WTC11 (cell line): Measurements from ENCODE around the gene PDCD1LG2. TPM values are rescaled to one million over a fixed set of nuclear protein-coding genes. Genes with fewer than 3 reads are reported as not detected.

Experiments
- ATAC-seq: fragments of 200-7000 bp; cut with Tn5 transposase; 2 replicates; pipeline ENCODE4 v1.10.0; 2021; ENCODE audit warnings: mild to moderate bottlenecking, moderate library complexity
- CTCF ChIA-PET: fragments of 300-600 bp; sonication (Branson Sonifier 250); formaldehyde crosslinking; loops from one replicate; lab custom pipeline; 2021; ENCODE audit warnings: antibody characterized with exemption; lab: Charles Lee
- POLR2A ChIA-PET: fragments of 350-600 bp; sonication (Branson Sonifier 250); formaldehyde crosslinking; loops from one replicate; lab custom pipeline; 2021; ENCODE audit warnings: antibody characterized with exemption; lab: Charles Lee
- DNase-seq: peaks from one replicate; pipeline ENCODE4 v3.0.0; 2021; ENCODE audit warnings: low spot score
- H3K27ac Mint-ChIP-seq: 2 replicates; pipeline ENCODE4 v1.8.0; 2021; ENCODE audit warnings: mixed read lengths
- H3K27me3 Mint-ChIP-seq: 2 replicates; pipeline ENCODE4 v1.8.0; 2021; ENCODE audit warnings: low read depth, mild to moderate bottlenecking, moderate library complexity, mixed read lengths
- H3K36me3 Mint-ChIP-seq: 2 replicates; pipeline ENCODE4 v1.8.0; 2021; ENCODE audit warnings: mixed read lengths
- H3K4me1 Mint-ChIP-seq: 2 replicates; pipeline ENCODE4 v1.8.0; 2022; ENCODE audit warnings: mixed read lengths
- H3K4me3 Mint-ChIP-seq: 2 replicates; pipeline ENCODE4 v1.8.0; 2021; ENCODE audit warnings: mild to moderate bottlenecking, moderate library complexity, mixed read lengths
- H3K9me3 Mint-ChIP-seq: 2 replicates; pipeline ENCODE4 v1.8.0; 2021; ENCODE audit warnings: mixed read lengths
- E2F4 ChIP-seq: sonication (generic); formaldehyde crosslinking; IDR thresholded peaks from 2 replicates; pipeline ENCODE4 v1.8.1; 2022; ENCODE audit warnings: low read depth, mild to moderate bottlenecking, moderate library complexity, missing genetic modification reagents, borderline replicate concordance
- FOXK1 ChIP-seq: sonication (generic); formaldehyde crosslinking; IDR thresholded peaks from 2 replicates; pipeline ENCODE4 v1.8.0; 2022; ENCODE audit warnings: mild to moderate bottlenecking, moderate library complexity, missing genetic modification reagents
- NFATC4 ChIP-seq: fragments of 250-450 bp; sonication (Bioruptor Pico); IDR thresholded peaks from 2 replicates; pipeline ENCODE4 v1.9.0; 2021; ENCODE audit warnings: mild to moderate bottlenecking
- NR3C1 ChIP-seq: sonication (generic); formaldehyde crosslinking; conservative IDR thresholded peaks from 2 replicates; pipeline ENCODE4 v1.8.1; 2023; ENCODE audit warnings: low read depth, mild to moderate bottlenecking, missing genetic modification reagents
- RORB ChIP-seq: fragments of 250-450 bp; sonication (Bioruptor Pico); IDR thresholded peaks from 2 replicates; pipeline ENCODE4 v1.9.0; 2021; ENCODE audit warnings: mild to moderate bottlenecking
- total RNA-seq: library from RNA; stranded (reverse); gene quantifications from 3 replicates; pipeline ENCODE4 v1.2.3, GENCODE V29; 2021
- TF ChIP-seq, protein P1 (sequence below): sonication (generic); formaldehyde crosslinking; IDR thresholded peaks from 2 replicates; pipeline ENCODE4 v1.8.1; 2023; ENCODE audit warnings: mild to moderate bottlenecking, missing genetic modification reagents, moderate library complexity
- TF ChIP-seq, protein P2 (sequence below): fragments of 250-450 bp; sonication (Bioruptor Pico); IDR thresholded peaks from 2 replicates; pipeline ENCODE4 v1.9.0; 2021; ENCODE audit warnings: mild to moderate bottlenecking, borderline replicate concordance
- TF ChIP-seq, protein P3 (sequence below): sonication (generic); formaldehyde crosslinking; IDR thresholded peaks from 2 replicates; pipeline ENCODE4 v1.8.0; 2023; ENCODE audit warnings: mild to moderate bottlenecking, missing genetic modification reagents

PDCD1LG2 gene
- total RNA-seq, 1 experiment from 2014 or later: not detected

DNA sequence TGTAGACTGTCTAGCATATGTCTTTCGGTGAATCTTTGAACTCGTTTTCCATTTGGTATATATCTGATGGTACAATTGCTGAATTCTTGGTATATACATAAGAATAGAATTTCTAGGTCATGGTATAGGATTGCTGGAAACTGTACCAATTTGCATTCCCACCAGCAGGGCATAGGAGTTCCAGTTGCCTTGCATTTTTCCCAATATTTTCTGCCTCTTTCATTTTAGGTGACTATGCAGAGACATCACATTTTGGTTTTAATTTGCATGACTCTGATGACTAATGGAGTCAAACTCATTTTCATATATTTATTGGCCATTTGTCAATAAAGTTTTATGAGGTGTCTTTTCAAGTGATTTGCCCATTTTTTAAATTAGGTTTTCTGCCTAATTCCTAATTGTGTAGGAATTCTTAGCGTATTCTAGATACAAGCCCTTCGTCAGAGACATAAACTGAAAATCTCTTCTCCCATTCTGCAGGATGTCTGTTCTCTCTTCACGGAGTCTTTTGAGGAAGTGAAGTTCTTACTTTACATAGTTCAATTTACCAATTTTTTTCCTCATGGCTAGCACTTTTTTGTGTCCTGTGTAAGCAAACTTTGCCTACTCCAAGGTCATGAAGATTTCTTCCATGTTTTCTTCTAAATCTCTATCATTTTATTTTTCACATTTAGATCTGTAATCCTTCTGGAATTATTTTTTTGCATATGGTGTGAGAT is 28.9 kb upstream of the PDCD1LG2 start:
- TF ChIP-seq NFATC4 (CRISPR knock-in tag): no peak
- no peak for TF ChIP-seq E2F4 (CRISPR knock-in tag)
- Mint-ChIP-seq H3K27ac (no peak overlapping the region), H3K36me3 (peaks cover 2% of the 10 kb centered on the region), H3K4me3 (no peak overlapping the region), H3K4me1 (peaks cover 8% of the 10 kb centered on the region), H3K27me3 (peaks cover under 1% of the 10 kb centered on the region; the same call in 1 of the 2 replicates), H3K9me3 (peaks cover 20% of the 10 kb centered on the region)
- no peak for ATAC-seq
- DNase-seq: no peak
- POLR2A ChIA-PET: no interaction called here
- CTCF ChIA-PET: no interaction called here

DNA sequence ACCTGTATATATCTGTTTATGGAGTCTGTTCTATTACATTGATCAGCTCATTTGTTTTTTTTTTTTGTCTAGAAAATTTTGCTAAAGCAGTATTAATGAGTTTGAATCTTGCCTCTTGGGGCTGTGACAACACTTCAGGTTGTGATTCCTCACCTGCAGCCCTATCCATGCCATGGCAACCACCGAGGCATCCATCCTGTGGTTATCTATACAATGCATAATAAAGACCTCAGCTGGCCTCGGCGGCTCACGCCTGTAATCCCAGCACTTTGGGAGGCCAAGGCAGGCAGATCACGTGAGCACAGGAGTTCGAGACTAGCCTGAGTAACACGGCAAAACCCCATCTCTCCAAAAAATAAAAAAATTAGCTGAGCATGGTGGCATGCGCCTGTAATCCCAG is 28.1 kb upstream of the PDCD1LG2 start:
- Mint-ChIP-seq H3K27ac (no peak overlapping the region), H3K9me3 (peaks cover 14% of the 10 kb centered on the region), H3K4me1 (peaks cover 8% of the 10 kb centered on the region), H3K4me3 (no peak overlapping the region), H3K27me3 (no peaks in the 10 kb centered on the region; the same call in 1 of the 2 replicates), H3K36me3 (no peaks in the 10 kb centered on the region; the same call in 1 of the 2 replicates)
- POLR2A ChIA-PET: no interaction called here
- ATAC-seq: peak; percentile 85
- no peak for TF ChIP-seq NR3C1 (CRISPR knock-in tag)
- TF ChIP-seq, protein P1, sequence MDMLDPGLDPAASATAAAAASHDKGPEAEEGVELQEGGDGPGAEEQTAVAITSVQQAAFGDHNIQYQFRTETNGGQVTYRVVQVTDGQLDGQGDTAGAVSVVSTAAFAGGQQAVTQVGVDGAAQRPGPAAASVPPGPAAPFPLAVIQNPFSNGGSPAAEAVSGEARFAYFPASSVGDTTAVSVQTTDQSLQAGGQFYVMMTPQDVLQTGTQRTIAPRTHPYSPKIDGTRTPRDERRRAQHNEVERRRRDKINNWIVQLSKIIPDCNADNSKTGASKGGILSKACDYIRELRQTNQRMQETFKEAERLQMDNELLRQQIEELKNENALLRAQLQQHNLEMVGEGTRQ (CRISPR knock-in tag): peak; percentile 74
- CTCF ChIA-PET: no interaction called here
- no peak for DNase-seq

DNA sequence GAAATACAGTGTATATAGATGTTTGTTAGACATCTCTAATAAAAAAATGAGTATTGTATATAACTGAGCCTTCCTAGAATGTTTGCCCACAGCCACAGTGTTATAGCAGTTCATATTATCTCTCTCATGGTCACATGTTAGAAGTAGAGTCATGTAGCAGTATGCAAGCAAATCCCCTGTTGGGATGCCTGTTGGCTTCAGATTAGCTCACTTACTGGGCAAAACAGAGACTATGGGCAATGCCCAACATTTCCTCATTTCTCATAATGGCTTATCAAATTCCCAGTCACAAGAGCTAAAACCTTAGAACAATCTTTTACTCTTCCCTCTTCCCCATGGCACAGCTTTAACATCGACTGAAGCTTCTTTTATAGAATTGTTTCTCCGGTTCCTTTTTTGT is 27.0 kb upstream of the PDCD1LG2 start:
- POLR2A ChIA-PET: no interaction called here
- no peaks in the 10 kb centered on the region for H3K27me3 Mint-ChIP-seq
- no peak overlapping the region for H3K27ac Mint-ChIP-seq
- H3K36me3 Mint-ChIP-seq: no peaks in the 10 kb centered on the region
- TF ChIP-seq FOXK1 (CRISPR knock-in tag): no peak
- H3K9me3 Mint-ChIP-seq: peaks cover 3% of the 10 kb centered on the region
- ATAC-seq: no peak
- CTCF ChIA-PET: no interaction called here
- peaks cover 8% of the 10 kb centered on the region for H3K4me1 Mint-ChIP-seq
- no peak for DNase-seq
- H3K4me3 Mint-ChIP-seq: no peak overlapping the region

GRCh38 chr9:5485378-5486085 is 24.8 kb upstream of the PDCD1LG2 start:
- Mint-ChIP-seq H3K4me1 (peaks cover 22% of the 10 kb centered on the region), H3K9me3 (no peaks in the 10 kb centered on the region), H3K36me3 (no peaks in the 10 kb centered on the region), H3K27ac (no peak overlapping the region), H3K4me3 (no peak overlapping the region), H3K27me3 (no peaks in the 10 kb centered on the region)
- CTCF ChIA-PET: no interaction called here
- ATAC-seq (no peak), DNase-seq (no peak)
- POLR2A ChIA-PET: no interaction called here
- TF ChIP-seq, protein P2, sequence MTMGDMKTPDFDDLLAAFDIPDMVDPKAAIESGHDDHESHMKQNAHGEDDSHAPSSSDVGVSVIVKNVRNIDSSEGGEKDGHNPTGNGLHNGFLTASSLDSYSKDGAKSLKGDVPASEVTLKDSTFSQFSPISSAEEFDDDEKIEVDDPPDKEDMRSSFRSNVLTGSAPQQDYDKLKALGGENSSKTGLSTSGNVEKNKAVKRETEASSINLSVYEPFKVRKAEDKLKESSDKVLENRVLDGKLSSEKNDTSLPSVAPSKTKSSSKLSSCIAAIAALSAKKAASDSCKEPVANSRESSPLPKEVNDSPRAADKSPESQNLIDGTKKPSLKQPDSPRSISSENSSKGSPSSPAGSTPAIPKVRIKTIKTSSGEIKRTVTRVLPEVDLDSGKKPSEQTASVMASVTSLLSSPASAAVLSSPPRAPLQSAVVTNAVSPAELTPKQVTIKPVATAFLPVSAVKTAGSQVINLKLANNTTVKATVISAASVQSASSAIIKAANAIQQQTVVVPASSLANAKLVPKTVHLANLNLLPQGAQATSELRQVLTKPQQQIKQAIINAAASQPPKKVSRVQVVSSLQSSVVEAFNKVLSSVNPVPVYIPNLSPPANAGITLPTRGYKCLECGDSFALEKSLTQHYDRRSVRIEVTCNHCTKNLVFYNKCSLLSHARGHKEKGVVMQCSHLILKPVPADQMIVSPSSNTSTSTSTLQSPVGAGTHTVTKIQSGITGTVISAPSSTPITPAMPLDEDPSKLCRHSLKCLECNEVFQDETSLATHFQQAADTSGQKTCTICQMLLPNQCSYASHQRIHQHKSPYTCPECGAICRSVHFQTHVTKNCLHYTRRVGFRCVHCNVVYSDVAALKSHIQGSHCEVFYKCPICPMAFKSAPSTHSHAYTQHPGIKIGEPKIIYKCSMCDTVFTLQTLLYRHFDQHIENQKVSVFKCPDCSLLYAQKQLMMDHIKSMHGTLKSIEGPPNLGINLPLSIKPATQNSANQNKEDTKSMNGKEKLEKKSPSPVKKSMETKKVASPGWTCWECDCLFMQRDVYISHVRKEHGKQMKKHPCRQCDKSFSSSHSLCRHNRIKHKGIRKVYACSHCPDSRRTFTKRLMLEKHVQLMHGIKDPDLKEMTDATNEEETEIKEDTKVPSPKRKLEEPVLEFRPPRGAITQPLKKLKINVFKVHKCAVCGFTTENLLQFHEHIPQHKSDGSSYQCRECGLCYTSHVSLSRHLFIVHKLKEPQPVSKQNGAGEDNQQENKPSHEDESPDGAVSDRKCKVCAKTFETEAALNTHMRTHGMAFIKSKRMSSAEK: no peak
- TF ChIP-seq RORB: peak; percentile 63; the same call in 1 of the 2 replicates

DNA sequence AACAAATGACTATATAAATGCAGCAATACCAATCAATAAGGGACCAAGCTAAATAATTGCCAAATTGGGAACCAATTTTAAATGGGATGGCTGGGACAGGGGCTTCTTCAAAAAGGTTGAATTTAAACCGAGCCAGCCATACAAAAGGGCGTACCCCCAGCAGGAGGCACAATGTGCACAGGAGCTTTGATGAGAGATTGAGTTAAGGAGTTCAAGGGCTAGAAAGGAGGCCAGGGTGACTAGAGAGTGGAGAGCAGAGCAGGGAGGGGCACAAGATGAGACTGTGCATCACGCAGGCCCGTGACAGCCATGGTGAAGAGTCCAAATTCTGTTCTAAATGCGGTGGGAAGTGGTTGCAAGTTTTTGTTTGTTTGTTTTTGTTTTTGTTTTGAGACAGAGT is 23.3 kb upstream of the PDCD1LG2 start:
- Mint-ChIP-seq H3K4me3 (no peak overlapping the region), H3K36me3 (no peaks in the 10 kb centered on the region), H3K9me3 (no peaks in the 10 kb centered on the region), H3K27me3 (no peaks in the 10 kb centered on the region), H3K4me1 (peaks cover 22% of the 10 kb centered on the region), H3K27ac (no peak overlapping the region)
- ChIA-PET POLR2A (no interaction called here), CTCF (no interaction called here)
- TF ChIP-seq, protein P3, sequence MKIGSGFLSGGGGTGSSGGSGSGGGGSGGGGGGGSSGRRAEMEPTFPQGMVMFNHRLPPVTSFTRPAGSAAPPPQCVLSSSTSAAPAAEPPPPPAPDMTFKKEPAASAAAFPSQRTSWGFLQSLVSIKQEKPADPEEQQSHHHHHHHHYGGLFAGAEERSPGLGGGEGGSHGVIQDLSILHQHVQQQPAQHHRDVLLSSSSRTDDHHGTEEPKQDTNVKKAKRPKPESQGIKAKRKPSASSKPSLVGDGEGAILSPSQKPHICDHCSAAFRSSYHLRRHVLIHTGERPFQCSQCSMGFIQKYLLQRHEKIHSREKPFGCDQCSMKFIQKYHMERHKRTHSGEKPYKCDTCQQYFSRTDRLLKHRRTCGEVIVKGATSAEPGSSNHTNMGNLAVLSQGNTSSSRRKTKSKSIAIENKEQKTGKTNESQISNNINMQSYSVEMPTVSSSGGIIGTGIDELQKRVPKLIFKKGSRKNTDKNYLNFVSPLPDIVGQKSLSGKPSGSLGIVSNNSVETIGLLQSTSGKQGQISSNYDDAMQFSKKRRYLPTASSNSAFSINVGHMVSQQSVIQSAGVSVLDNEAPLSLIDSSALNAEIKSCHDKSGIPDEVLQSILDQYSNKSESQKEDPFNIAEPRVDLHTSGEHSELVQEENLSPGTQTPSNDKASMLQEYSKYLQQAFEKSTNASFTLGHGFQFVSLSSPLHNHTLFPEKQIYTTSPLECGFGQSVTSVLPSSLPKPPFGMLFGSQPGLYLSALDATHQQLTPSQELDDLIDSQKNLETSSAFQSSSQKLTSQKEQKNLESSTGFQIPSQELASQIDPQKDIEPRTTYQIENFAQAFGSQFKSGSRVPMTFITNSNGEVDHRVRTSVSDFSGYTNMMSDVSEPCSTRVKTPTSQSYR (CRISPR knock-in tag): no peak
- ATAC-seq (no peak), DNase-seq (no peak)
